ENCODE results near the gene SMIM1. TPM values are rescaled to one million over a fixed set of nuclear protein-coding genes. Genes with fewer than 3 reads are reported as not detected.

Gene SMIM1
- polyA plus RNA-seq, 2 of the 4 experiments (the other 2 are of a cell fraction) = 0.67 to 1.1 TPM

DNA sequence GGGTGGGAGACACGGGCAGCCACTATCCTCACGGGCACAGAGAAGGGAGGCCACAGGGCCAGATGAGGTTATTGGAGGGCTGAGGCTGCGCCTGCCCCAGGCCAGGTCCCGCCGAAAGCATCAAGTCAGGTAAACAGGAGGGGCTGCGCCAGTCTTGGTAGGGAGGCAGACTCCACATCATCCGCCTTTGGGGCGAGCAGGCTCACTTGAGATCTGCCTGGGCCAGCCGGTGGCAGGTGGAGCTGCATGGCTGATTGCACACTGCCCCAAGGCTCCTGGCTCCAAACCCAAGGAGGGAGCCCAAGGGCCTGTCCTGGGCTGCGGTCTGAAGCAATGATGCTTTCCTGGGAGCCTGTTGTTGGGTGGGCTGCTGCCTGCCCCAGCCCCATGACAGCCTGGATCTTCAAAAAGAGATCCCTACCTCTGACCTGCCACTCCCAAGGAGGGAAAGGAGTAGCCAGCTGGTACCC lies 4.6 kb downstream of the SMIM1 start:
- ChIA-PET CTCF (interaction anchor here (1.1 kb wide), 1 partner anchor 18 kb away, joined by 5 read pairs; no protein-coding TSS in a partner anchor), POLR2A (no interaction called here)
- no peak overlapping the region for H3K4me2 ChIP-seq
- DNase-seq (ENCODE audit: low read depth in 1 of 2, low spot score in 1 of 2) = no peak
- no peak for FAIRE-seq
- 100% methylated on average over 1 of the region's 10 CpGs for WGBS (ENCODE audit: missing lambda C conversion rate)
- no peaks in the 10 kb centered on the region for H3K9me3 ChIP-seq
- no peak overlapping the region for H3K4me3 ChIP-seq
- H3K4me1 ChIP-seq = peaks cover 13% of the 10 kb centered on the region; the same call in 2 of the 3 replicates
- no peak overlapping the region for H3K27ac ChIP-seq
- ATAC-seq = no peak
- TF ChIP-seq RNF2 (IDR thresholded peaks at IDR 0.05; ENCODE audit: borderline replicate concordance, low read depth) (no peak), FOSL2 (IDR thresholded peaks at IDR 0.05) (no peak), FOSL2 (CRISPR knock-in tag; IDR thresholded peaks at IDR 0.05) (no peak), ZC3H11A (IDR thresholded peaks at IDR 0.05) (no peak), NFE2L2 (conservative IDR thresholded peaks at IDR 0.05; ENCODE audit: low read length) (no peak), CBX2 (IDR thresholded peaks at IDR 0.05; ENCODE audit: borderline replicate concordance, low read depth) (no peak), GATA3 (IDR thresholded peaks at IDR 0.05; ENCODE audit: borderline replicate concordance) (no peak), TP53 (CRISPR knock-in tag; IDR thresholded peaks at IDR 0.05) (no peak), PHF8 (IDR thresholded peaks at IDR 0.05; ENCODE audit: borderline replicate concordance, low read depth) (no peak), TFCP2L1 (CRISPR knock-in tag; IDR thresholded peaks at IDR 0.05) (no peak), NPAS2 (CRISPR knock-in tag; IDR thresholded peaks at IDR 0.05; ENCODE audit: borderline replicate concordance) (no peak), HOXA7 (CRISPR knock-in tag; IDR thresholded peaks at IDR 0.05) (no peak), JUN (IDR thresholded peaks at IDR 0.05) (no peak)
- TF ChIP-seq, protein P1, sequence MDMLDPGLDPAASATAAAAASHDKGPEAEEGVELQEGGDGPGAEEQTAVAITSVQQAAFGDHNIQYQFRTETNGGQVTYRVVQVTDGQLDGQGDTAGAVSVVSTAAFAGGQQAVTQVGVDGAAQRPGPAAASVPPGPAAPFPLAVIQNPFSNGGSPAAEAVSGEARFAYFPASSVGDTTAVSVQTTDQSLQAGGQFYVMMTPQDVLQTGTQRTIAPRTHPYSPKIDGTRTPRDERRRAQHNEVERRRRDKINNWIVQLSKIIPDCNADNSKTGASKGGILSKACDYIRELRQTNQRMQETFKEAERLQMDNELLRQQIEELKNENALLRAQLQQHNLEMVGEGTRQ (IDR thresholded peaks at IDR 0.05) = no peak
- TF ChIP-seq, protein P2, sequence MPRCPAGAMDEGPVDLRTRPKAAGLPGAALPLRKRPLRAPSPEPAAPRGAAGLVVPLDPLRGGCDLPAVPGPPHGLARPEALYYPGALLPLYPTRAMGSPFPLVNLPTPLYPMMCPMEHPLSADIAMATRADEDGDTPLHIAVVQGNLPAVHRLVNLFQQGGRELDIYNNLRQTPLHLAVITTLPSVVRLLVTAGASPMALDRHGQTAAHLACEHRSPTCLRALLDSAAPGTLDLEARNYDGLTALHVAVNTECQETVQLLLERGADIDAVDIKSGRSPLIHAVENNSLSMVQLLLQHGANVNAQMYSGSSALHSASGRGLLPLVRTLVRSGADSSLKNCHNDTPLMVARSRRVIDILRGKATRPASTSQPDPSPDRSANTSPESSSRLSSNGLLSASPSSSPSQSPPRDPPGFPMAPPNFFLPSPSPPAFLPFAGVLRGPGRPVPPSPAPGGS (IDR thresholded peaks at IDR 0.05) = no peak

DNA sequence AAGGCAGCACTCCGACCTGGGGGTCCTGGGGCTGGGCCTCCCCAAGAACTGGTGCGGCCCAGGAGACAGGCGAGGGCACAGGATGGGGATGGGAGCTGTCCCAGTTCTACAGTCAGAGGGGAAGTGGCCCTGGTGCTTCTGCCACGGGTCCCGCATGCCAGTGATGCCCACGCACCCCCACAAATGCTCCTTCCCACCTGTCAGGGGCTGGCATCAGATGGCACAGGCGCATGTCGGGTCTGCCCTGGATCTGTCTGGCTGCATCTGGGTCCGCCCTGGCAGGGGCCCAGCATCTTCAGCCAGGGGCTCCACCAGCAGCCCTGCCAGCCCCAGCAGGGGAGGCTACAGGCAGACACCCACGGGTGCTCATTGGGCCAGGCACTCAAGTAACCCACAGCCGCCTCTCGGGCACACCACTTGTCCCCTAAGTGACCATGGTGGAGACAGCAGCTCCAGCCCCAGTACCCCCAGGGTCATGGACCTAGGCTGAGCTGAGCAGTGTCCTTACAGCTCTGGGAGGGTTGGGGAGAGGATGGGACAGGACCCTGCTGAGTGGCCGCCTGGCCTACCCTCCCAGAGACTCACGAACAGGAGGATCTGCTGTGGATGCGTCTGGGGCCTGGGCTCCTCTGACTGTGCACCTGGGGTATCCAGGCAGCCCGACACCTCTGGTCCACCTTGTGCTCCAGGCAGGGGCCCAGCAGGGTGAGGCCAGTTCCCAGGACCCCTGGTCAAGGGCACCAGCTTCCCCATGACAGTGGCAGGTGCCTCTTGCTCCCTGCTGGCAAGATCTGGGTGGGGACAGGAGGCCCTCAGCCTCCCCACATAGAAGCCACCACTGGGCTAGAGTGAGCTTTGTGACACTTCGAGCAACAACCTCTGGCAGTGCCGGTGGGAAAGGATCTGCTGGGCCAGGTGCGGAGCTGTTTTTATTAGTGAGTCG lies 5.4 kb downstream of the SMIM1 start:
- ChIA-PET CTCF (interaction anchor here (0.9 to 1.1 kb wide), 2 partner anchors 10 to 18 kb away, joined by 3 to 5 read pairs; no protein-coding TSS in a partner anchor), POLR2A (no interaction called here)
- WGBS (ENCODE audit: missing lambda C conversion rate) = 97% methylated on average over 4 of the region's 20 CpGs
- H3K9me3 ChIP-seq = no peaks in the 10 kb centered on the region
- DNase-seq (ENCODE audit: low read depth in 1 of 2, low spot score in 1 of 2) = no peak
- no peak for FAIRE-seq
- no peak overlapping the region for H3K27ac ChIP-seq
- TF ChIP-seq TFCP2L1 (CRISPR knock-in tag; IDR thresholded peaks at IDR 0.05) (no peak), ZSCAN20 (CRISPR knock-in tag; IDR thresholded peaks at IDR 0.05) (no peak), CBX8 (IDR thresholded peaks at IDR 0.05) (no peak), CTCF (IDR thresholded peaks at IDR 0.05) (no peak), RFX5 (IDR thresholded peaks at IDR 0.05) (no peak), RCOR1 (IDR thresholded peaks at IDR 0.05; ENCODE audit: low read depth, low read length) (no peak), NPAS2 (CRISPR knock-in tag; IDR thresholded peaks at IDR 0.05; ENCODE audit: borderline replicate concordance) (no peak), ZNF302 (CRISPR knock-in tag; IDR thresholded peaks at IDR 0.05) (no peak), SREBF2 (IDR thresholded peaks at IDR 0.05) (no peak), MAFK (IDR thresholded peaks at IDR 0.05; ENCODE audit: partially characterized antibody) (no peak), JUNB (IDR thresholded peaks at IDR 0.05) (no peak), EHF (CRISPR knock-in tag; IDR thresholded peaks at IDR 0.05) (no peak)
- TF ChIP-seq, protein P3, sequence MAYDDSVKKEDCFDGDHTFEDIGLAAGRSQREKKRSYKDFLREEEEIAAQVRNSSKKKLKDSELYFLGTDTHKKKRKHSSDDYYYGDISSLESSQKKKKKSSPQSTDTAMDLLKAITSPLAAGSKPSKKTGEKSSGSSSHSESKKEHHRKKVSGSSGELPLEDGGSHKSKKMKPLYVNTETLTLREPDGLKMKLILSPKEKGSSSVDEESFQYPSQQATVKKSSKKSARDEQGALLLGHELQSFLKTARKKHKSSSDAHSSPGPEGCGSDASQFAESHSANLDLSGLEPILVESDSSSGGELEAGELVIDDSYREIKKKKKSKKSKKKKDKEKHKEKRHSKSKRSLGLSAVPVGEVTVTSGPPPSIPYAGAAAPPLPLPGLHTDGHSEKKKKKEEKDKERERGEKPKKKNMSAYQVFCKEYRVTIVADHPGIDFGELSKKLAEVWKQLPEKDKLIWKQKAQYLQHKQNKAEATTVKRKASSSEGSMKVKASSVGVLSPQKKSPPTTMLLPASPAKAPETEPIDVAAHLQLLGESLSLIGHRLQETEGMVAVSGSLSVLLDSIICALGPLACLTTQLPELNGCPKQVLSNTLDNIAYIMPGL (CRISPR knock-in tag; IDR thresholded peaks at IDR 0.05; ENCODE audit: borderline replicate concordance) = no peak
- H3K4me1 ChIP-seq = peaks cover 11% of the 10 kb centered on the region; the same call in 2 of the 3 replicates
- ATAC-seq = no peak
- no peak overlapping the region for H3K4me3 ChIP-seq
- H3K4me2 ChIP-seq = no peak overlapping the region
